Measurements from ENCODE around the gene CHP2.

CHP2 gene

GRCh38 chr16:23807028-23807427, 52.2 kb downstream of the CHP2 start:
- peaks cover 31% of the 10 kb centered on the region for H3K27me3 Mint-ChIP-seq
- H3K36me3 Mint-ChIP-seq: no peaks in the 10 kb centered on the region
- H3K4me3 Mint-ChIP-seq: no peak overlapping the region
- no peak for DNase-seq
- H3K27ac Mint-ChIP-seq: no peak overlapping the region
- CTCF ChIA-PET: interaction anchor here (1.1 to 15.1 kb wide), 3 partner anchors 153 to 698 kb away, joined by 3 to 303 read pairs (median 5); no protein-coding TSS in a partner anchor
- H3K4me1 Mint-ChIP-seq: peaks cover 12% of the 10 kb centered on the region
- H3K9me3 Mint-ChIP-seq: no peaks in the 10 kb centered on the region

All from activated naive CD4-positive, alpha-beta T cell treated with anti-CD3 and anti-CD28 coated beads, Interleukin-2, amount 10 ng/mL, durations not matched to agents 7 days and 5 days (primary cell).